Activated CD4-positive, alpha-beta T cell treated with anti-CD3 and anti-CD28 coated beads, Interleukin-10, Interleukin-2, amounts not matched to agents 100 ng/mL and 50 ng/mL, durations not matched to agents 16 hours and 8 hours (primary cell): ENCODE measurements around the gene TAF11L11.
"Not testable (repeated sequence)": the region's sequence is repeated elsewhere in the genome, so short reads cannot be mapped to it uniquely, and the experiment has no call there.

Experiments
- DNase-seq: peaks from one replicate; pipeline ENCODE4 v3.0.0-alpha.2; 2020

Gene TAF11L11

DNA sequence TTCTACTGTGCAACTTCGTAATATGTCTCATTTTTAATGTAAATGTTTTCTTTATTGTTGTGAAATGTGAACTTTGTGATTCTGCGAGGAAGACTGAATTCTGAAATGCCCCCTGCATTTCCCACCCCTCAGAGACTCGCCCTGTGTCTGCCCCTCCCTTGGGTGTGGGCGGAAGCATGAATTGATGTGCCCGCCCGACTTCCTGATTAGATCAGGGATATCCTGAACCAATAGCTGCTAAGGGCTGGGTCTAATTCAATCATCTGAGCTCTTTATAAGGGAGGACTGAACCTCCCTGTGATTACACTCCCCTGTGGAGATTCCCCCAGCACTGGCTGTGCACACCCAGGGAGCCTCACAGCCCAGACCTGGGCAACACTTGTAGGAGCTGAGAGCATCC, at the start of gene TAF11L11:
TAF11L11 (plus strand) TSS at position 304 of the 400 bp plus-strand sequence.
- DNase-seq, result not testable (repeated sequence)

DNA sequence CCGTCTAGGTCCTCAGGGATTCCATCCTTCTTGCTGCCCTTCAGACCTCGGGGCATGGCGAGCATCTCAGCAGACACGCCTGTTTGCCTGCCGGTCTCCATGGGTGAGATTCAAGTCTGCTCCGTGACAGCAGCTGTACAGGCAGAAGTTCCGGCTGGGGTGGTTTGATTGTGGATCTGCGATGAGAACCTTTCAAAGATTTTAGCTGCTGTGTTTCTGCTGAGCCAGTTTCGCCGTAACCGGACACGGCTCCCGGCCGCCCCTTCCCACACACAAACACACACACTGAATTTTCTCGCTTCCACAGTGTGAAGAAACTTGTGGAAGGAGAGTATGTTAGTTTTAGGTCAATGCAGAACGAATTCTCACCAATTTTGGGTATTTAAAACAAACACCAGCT, 18.3 kb upstream of the TAF11L11 start, which contains the start of gene TAF11L7:
TAF11L7 (minus strand) TSS at position 101 of the 400 bp plus-strand sequence.
- not testable (repeated sequence) for DNase-seq

DNA sequence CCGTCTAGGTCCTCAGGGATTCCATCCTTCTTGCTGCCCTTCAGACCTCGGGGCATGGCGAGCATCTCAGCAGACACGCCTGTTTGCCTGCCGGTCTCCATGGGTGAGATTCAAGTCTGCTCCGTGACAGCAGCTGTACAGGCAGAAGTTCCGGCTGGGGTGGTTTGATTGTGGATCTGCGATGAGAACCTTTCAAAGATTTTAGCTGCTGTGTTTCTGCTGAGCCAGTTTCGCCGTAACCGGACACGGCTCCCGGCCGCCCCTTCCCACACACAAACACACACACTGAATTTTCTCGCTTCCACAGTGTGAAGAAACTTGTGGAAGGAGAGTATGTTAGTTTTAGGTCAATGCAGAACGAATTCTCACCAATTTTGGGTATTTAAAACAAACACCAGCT, 13.1 kb upstream of the TAF11L11 start, which contains the start of gene TAF11L8:
TAF11L8 (minus strand) TSS at position 101 of the 400 bp plus-strand sequence.
- DNase-seq, result not testable (repeated sequence)

DNA sequence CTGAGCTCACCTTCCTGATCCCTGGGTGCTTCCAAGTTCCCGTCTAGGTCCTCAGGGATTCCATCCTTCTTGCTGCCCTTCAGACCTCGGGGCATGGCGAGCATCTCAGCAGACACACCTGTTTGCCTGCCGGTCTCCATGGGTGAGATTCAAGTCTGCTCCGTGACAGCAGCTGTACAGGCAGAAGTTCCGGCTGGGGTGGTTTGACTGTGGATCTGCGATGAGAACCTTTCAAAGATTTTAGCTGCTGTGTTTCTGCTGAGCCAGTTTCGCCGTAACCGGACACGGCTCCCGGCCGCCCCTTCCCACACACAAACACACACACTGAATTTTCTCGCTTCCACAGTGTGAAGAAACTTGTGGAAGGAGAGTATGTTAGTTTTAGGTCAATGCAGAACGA, 9.7 kb upstream of the TAF11L11 start, which contains the start of gene TAF11L9:
TAF11L9 (minus strand) TSS at position 140 of the 400 bp plus-strand sequence.
- not testable (repeated sequence) for DNase-seq

DNA sequence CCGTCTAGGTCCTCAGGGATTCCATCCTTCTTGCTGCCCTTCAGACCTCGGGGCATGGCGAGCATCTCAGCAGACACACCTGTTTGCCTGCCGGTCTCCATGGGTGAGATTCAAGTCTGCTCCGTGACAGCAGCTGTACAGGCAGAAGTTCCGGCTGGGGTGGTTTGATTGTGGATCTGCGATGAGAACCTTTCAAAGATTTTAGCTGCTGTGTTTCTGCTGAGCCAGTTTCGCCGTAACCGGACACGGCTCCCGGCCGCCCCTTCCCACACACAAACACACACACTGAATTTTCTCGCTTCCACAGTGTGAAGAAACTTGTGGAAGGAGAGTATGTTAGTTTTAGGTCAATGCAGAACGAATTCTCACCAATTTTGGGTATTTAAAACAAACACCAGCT, 6.3 kb upstream of the TAF11L11 start, which contains the start of gene TAF11L10:
TAF11L10 (minus strand) TSS at position 101 of the 400 bp plus-strand sequence.
- DNase-seq, result not testable (repeated sequence)

DNA sequence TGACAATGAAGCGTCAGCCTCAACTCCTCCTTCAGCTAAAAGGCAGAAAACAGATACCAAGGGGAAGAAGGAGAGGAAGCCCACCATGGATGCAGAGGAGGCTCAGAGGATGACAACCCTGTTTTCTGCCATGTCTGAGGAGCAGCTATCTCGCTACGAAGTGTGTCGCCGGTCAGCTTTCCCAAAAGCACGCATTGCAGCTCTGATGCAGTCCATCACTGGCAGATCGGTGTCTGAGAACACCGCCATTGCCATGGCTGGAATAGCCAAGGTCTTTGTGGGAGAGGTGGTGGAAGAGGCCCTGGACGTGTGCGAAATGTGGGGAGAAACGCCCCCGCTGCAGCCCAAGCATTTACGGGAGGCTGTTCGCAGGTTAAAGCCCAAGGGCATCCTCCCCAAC, 968 bp downstream of the TAF11L11 start:
- DNase-seq, result no peak

DNA sequence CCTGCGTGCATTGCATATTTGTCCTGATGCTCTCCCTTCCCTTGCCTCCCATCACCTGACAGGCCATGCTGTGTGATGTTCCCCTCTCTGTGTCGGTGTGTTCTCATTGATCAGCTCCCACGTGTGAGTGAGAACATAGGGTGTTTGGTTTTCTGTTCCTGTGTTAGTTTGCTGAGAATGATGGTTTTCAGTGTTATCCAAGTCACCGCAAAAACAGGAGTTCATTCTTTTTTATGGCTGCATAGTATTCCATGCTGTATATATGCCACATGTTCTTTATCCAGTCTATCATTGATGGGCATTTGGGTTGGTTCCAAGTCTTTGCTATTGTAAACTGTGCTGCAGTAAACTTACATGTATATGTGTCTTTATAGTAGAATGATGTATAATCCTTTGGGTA, 3.5 kb downstream of the TAF11L11 start:
- DNase-seq, result not testable (repeated sequence)

DNA sequence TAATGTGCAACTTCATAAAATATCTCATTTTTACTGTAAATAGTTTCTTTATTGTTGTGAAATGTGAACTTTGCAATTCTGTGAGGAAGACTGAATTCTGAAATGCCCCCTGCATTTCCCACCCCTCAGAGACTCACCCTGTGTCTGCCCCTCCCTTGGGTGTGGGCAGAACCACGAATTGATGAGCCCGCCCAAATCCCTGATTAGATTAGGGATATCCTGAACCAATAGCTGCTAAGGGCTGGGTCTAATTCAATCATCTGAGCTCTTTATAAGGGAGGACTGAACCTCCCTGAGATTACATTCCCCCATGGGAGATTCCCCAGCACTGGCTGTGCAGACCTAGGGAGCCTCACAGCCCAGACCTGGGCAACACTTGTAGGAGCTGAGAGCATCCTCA, 6.1 kb downstream of the TAF11L11 start, which contains the start of gene TAF11L12:
TAF11L12 (plus strand) TSS at position 301 of the 400 bp plus-strand sequence.
- not testable (repeated sequence) for DNase-seq

DNA sequence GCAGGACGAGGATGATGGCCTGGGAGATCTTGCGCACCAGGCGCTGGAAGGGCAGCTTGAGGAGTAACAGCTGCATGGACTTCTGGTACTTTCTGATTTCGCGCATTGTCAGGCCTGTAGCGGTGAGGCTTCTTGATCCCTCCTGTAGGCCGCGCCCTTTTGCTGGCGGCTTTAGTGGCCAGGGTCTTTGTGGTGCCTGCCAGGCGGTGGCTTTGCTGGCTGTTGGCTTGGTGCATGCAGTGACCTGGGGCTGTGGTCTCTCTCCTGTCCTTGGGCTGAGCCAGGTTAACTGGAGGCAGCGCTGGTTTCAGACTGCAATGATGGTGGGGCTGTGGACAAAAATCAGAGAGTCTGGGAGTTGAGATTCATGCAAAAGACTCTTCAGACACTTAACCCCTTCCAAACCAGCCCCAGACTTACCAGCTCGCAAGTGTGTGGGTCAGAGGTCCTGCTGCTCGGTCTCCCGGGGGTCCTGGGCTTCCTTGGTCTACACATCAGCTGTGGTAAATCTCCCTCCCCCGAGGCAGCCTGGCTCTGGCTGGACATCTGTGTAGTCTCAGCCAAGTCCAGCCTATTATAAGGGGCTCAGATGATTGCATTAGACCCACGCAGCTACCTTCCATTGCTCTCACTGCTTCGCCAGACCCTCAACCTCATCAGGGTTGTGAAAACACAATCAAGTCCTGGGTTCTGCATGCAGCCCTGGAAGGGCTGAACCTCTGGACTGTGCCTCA, 11.1 kb downstream of the TAF11L11 start:
- DNase-seq, result no peak

DNA sequence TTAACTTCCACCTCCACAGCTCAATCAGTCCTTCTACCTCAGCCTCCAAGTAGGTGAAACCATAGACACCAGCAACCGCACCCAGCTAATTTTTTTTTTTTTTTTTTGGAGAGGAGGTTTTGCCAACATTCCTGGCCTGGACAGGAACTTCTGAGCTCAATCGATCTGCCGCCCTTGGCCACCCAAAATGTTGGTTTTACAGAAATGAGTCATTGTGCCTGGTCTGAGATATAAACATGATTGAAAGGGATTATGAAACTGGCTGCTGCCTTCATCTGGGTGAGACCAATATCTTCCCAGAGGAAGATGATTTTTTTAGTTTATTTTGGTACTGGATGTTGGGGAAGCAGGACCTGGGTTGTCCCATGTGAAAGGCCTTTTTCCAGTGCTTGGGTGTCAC, 15.4 kb downstream of the TAF11L11 start:
- no peak for DNase-seq

DNA sequence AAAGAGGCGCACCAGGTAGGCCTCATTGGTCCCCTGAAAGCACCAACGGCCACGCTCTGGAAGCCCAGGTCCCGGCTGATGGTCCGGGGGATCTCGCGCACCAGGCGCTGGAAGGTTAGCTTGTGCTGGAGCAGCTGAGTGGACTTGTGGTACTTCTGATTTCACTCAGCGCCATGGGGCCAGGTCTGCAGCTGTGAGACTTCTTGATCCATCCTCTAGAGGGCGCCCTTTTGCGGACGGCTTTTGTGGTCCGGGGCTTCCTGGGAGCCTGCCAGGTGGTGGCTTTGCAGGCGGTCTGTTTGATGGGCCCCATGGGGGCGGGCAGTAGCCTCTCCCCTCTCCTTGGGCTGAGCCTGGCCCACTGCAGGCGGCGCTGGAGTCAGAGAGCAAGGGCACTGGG, 16.6 kb downstream of the TAF11L11 start:
- DNase-seq, result no peak

DNA sequence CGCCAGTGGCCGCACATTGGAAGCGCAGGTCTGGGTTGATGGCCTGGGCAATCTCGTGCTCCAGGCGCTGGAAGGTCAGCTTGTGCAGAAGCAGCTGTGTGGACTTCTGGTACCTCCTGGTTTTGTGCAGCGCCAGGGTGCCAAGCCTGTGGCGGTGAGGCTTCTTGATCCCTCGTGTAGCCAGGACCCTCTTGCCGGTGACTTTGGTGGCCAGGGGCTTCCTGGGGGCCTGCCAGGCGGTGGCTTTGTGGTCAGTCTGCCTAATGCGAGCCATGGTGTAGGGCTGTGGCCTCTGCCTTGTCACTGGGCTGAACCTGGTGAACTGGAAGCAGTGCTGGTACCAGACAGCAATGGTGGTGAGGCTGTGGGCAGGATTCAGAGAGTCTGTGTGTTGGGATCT, 21.7 kb downstream of the TAF11L11 start:
- no peak for DNase-seq

DNA sequence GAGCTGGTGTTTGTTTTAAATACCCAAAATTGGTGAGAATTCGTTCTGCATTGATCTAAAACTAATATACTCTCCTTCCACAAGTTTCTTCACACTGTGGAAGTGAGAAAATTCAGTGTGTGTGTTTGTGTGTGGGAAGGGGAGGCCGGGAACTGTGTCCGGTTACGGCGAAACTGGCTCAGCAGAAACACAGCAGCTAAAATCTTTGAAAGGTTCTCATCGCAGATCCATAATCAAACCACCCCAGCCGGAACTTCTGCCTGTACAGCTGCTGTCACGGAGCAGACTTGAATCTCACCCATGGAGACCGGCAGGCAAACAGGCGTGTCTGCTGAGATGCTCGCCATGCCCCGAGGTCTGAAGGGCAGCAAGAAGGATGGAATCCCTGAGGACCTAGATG, 27.8 kb downstream of the TAF11L11 start, which contains the start of gene TAF11L13:
TAF11L13 (plus strand) TSS at position 301 of the 400 bp plus-strand sequence.
- not testable (repeated sequence) for DNase-seq

DNA sequence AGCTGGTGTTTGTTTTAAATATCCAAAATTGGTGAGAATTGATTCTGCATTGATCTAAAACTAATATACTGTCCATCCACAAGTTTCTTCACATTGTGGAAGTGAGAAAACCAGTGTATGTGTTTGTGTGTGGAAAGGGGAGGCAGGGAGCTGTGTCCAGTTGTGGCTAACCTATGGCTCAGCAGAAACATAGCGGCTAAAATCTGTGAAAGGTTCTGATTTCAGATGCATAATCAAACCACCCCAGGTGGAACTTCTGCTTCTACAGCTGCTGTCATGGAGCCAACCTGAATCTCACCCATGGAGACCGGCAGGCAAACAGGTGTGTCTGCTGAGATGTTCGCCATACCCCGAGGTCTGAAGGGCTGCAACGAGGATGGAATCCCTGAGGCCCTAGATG, 30.2 kb downstream of the TAF11L11 start, which contains the start of gene TAF11L14:
TAF11L14 (plus strand) TSS at position 301 of the 400 bp plus-strand sequence.
- DNase-seq, result no peak

DNA sequence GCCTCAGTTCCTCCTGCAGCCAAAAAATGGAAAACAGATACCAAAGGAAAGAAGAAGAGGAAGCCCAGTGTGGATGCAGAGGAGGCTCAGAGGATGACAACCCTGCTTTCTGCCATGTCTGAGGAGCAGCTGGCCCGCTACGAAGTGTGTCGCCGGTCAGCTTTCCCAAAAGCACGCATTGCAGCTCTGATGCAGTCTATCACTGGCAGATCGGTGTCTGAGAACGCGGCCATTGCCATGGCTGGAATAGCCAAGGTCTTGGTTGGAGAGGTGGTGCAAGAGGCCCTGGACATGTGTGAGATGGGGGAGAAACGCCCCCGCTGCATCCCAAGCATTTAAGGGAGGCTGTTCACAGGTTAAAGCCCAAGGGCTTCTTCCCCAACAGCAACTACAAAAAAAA, 45.2 kb downstream of the TAF11L11 start:
- DNase-seq, result not testable (repeated sequence)

DNA sequence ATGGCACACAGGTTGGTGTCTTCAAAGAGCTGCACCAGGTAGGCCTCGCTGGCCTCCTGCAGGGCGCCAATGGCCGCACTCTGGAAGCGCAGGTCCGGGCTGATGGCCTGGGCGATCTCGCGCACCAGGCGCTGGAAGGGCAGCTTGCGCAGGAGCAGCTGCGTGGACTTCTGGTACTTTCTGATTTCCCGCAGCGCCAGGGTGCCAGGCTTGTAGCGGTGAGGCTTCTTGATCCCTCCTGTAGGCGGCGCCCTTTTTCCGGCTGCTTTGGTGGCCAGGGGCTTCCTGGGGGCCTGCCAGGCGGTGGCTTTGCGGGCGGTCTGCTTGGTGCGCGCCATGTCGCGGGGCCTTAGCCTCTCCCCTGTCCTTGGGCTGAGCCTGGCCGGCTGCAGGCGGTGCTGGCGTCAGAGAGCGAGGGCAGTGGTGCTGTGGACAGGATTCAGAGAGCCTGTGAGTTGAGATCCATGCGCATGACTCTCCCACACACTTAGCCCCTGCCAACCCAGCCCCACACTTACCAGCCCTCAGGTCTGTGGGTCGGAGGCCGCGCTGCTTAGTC, 51.3 kb downstream of the TAF11L11 start:
- DNase-seq, result not testable (repeated sequence)
